Head of caudate nucleus (tissue), 42 donors: ENCODE data around the gene RASEF.
"Not testable (repeated sequence)": the region's sequence is repeated elsewhere in the genome, so short reads cannot be mapped to it uniquely, and the experiment has no call there.

ENCODE experiments used
- DNase-seq, 42 donors: peaks; one replicate each; pipeline versions ENCODE4 v3.0.0 to v3.0.0-alpha.2; 2020 to 2021; ENCODE audit warnings: mixed read lengths in 7 of 42
- intact Hi-C: fragments of 100-400 bp; cut with DNase I; formaldehyde crosslinking; loops from one replicate; pipeline ENCODE4 v1.15.0; 2022

The RASEF gene

DNA sequence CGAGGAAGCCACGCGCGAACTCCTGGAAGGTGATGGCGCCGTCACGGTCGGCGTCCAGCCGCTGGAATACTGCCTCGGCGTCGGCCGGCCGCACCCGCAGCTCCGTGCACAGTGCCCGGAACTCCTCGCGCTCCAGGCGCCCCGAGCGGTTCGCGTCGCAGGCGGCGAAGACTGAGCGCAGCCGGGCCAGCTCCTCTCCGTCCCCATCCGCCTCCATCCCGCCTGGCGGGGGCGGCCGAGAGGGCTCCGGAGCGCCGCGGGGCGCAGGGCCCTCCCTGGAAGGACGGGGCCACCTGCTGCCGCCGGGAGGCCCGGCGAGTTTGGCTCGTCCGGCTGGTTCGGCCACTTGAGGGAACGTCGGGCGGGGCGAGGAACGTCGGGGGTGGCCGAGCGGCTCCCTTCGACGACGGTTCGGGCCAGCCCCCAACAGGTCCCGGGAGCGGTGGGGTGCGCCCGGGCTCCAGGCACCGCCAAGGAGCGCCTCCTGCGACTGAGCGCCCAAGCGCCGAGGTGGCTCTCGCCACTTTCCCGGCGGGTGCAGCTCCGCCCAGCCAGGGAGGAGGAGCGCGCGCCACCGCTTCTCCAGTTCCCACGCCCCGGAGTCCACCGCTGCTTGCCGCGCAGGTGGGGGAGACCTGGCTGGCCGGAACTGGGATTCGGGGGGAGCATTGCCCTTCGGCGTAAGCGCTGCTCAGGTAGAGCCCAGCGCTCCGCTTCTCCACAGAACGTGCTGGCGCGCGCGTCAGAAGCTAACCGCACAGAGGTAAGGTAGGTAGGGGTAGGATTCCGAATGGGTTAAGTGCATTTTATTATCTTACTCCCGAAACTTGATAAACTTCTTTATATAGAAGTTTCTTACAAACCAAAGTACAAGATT is at the start of gene RASEF:
Gene RASEF, minus strand, starts transcription at position 492 of the 877 bp plus-strand sequence. Its CDS starts 275 bp downstream, at position 217.
- intact Hi-C loops = no loop called here
- DNase-seq = peak in 2 of 42 donors; percentile 8 to 28

DNA sequence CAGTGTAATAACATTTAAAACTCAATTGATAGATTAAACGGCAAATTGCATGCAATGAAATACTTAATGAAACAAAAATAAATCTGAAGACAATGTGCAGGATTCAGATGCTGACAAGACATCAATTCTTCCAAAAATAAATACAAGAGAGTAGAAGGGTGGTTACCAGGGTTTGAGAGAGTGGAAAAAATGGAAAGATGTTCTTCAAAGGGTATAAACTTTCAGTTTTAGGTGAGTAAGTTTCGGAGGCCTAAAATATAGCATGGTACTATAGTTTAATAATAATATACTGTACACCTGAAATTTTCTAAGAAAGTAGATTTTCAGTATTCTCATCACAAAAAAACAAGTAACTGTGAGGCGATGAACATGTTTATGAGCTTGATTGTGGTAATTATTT is 48.2 kb upstream of the RASEF start:
- DNase-seq = no peak
- intact Hi-C loops = no loop called here

DNA sequence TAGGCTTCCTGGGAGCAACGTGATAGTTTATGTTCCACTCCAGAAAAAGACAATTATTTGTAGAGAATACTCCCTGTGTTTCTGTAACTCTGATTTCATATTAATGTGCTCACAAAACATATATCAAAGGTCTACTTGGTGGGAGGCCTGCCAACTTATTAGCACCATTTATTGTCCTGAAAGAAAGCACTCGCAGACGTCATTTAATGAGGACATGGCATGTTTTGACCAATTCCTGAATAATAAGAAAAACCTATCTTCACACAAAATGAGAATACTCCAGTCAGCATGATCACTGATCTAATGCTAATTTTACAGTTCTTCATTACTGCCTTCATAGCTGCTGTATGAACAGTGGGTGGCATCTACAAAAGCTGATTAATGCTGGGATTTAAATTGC is 46.4 kb upstream of the RASEF start:
- DNase-seq = no peak
- intact Hi-C loops = no loop called here

DNA sequence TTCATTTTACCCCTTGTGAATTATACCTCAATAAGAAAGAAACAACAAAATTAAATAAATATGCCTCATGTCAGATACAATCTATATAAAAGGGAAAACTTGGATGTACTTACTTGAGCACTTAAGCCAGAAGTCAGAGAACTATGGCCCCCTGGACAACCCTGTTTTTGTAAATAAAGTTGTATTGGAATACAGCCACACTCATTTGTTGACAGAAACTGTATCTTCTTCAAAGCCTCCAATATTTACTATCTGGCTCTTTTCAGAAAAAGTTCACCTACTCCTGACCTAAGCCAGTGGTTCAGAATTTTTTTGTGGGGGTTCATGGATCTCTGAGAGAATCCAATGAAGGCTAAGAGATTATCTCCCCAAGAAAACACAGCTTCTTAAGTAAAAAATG is 45.3 kb upstream of the RASEF start:
- intact Hi-C loops = no loop called here

DNA sequence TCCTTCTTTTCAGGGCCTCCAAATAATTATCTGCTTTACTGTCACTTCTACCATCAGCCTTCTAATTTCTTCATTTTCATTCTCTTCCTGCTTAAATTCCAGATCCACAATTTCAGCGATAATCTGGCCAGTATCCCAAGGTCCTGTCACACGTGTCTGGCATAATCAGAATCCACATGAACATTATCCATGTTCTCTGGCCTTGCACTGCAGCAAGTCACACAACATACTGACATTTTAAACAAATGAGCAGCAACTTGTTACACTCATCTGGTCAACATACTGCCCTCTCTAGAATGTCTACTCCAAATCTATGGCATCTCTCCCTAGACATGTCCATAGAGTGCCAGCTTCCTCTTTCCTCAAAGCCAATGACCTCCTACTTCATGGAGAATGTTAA is 43.8 kb upstream of the RASEF start:
- no peak for DNase-seq
- intact Hi-C loops = no loop called here

More for the DNA sequence above, 45.3 kb upstream of the RASEF start:
- no peak for DNase-seq

DNA sequence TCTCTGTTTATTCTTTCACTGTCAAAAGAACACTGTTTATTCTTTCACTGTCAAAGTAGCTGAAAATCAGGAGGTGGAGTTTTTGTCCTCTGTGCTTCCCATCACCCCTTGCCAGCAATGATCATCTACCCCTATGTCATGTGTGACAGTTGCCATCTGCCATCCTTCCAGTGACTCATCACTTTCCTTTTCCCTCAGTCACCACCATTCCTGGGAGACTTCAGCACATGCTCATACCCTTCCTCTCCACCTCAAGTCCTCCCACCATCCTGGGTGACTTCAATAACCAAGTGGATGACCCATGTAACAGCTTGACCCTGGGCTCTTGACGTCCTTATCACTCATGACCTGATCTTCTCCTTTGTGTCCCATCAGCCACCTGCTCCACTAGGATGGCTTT is 43.3 kb upstream of the RASEF start:
- DNase-seq = no peak
- intact Hi-C loops = no loop called here

DNA sequence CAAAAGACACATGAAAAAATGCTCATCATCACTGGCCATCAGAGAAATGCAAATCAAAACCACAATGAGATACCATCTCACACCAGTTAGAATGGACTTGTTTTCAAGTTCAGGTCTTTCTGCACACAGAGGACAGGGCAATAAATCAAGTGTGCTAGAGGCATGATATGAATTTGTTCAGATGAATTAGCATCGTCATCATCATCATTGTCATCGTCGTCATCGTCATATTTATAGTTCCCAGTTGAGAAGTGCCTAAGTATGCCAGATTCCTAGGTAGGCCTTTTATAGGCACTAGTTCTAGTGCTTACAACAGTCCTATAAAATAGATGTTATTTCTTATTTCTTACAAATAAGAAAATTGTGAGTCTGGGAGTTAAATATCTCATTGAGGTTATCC is 34.7 kb upstream of the RASEF start:
- DNase-seq = no peak
- intact Hi-C loops = no loop called here

DNA sequence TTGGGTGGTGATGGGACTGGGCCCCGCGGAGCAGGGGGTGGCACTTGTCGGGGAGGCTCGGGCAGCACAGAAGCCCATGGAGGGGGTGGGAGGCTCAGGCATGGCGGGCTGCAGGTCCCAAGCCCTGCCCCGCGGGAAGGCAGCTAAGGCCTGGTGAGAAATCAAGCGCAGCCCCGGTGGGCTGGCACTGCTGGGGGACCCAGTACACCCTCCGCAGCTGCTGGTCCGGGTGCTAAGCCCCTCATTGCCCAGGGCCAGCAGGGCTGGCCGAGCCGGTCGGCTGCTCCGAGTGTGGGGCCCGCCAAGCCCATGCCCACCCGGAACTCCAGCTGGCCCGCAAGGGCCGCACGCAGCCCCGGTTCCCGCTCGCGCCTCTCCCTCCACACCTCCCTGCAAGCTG is 30.4 kb upstream of the RASEF start:
- intact Hi-C loops, DNase-seq: not testable (repeated sequence)

DNA sequence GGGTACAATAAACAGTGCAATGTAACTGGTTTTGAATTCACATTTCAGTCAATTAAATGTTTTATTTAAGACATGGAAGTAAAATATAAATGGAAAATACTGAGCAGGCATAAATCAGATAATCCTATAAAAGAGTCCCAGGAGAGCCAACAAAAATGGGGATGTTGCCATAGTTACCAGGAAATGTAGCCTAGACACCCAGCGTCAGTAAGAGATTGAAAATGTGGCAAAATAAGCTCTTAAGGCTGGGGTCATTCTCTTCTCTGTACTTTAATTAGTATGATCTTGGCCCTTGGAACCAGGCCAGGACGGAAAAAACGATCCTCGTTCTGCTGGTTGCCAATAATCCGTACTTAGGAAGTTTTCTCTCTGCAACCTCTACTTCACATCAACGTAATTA is 18.9 kb upstream of the RASEF start:
- intact Hi-C loops = no loop called here
- DNase-seq = no peak

DNA sequence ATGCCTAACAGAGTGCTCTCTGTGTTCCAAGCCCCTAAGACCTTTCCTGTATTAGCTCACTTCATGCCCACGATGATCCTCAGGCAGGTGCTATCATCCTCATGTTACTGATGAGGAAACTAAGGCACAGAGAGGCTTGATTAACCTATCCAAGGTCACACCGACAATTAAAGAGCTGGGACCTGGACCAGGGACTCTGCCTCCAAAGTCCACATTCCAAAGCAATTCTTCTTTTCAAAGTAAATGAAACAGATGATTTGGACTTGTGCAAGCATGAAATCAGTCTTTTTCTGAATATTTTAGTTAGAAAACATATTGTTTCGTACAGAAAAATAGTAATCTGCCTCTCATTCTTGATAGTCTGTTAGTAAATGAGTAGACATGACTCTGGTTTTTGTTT is 18.1 kb upstream of the RASEF start:
- DNase-seq = no peak

DNA sequence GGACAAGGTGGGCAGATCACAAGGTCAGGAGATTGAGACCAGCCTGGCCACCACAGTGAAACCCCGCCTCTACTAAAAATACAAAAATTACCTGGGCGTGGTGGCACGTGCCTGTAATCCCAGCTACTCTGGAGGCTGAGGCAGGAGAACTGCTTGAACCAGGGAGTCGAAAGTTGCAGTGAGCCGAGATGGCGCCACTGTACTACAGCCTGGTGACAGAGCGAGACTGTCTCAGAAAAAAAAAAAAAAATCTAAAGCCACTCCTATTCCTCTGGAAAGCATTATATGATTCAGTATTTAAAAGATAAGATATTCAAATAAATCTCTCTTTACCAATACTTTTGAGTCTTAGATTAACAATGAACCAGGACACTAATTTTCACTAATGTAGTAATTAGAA is 13.0 kb upstream of the RASEF start:
- intact Hi-C loops, DNase-seq: not testable (repeated sequence)

More for the DNA sequence above, 18.1 kb upstream of the RASEF start:
- intact Hi-C loops = no loop called here

DNA sequence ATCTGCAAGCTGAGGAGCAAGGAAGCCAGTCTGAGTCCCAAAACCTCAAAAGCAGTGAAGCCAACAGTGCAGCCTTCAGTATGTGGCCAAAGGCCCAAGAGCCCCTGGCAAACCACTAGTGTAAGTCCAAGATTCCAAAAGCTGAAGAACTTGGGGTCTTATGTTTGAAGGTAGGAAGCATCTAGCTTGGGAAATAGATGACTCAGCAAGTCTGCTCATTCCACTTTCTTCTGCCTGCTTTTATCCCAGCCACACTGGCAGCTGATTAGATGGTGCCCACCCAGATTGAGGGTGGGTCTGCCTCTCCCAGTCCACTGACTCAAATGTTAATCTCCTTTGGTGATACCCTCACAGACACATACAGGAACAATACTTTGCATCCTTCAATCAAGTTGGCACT is 9.6 kb upstream of the RASEF start:
- intact Hi-C loops, DNase-seq: not testable (repeated sequence)

DNA sequence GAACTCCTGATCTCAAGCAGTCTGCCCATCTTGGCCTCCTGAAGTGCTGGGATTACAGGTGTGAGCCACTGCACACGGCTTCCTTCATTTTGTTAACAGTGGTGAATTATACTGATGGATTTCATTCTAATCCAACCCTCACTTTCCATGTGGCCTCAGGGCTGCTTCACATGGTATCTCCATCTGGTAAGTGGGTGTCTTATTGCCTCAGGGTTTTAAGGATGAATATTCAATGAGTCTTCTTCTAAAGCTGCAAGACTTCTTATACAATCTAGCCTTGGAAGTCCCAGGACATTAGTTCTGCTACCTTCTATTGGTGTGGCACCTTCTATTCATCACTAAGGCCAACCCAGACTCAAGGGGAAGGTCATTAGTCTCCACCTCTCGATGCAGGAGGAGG is 8.7 kb upstream of the RASEF start:
- no peak for DNase-seq
- intact Hi-C loops = no loop called here

DNA sequence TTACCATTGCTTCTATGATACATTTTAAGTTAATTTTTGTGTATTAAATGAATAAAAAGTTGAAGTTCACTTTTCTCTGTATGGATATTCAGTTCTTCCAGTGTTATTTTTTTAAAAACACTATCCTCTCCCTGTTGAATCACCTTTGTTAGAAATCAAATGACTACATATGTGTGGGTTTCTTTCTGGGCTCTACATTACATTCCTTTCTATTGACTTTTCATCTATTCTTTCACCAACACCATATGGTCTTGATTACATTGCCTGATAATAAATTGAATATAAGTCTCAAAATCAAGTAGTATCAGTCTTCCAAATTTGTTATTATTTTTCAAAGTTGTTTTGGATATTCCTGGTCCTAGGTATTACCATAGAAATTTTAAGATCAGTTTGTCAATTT is 7.3 kb upstream of the RASEF start:
- intact Hi-C loops = no loop called here
- DNase-seq = no peak

DNA sequence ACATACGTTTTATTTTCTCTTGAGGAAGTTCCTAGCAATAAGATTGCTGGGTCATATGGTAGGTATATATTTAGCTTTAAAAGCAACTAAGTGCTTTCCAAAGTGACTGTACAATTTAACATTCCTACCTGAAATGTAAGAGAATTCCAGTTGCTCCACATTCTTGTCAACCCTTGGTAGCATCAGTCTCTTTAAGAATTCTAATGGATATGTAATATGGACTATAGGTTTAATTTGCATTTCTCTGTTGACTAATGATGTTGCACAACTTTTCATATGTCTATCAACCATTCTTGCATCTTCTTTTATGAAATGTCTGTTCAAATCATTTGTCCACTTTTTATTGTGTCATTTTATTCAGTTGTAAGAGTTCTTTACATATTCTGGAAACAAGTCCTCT is 6.7 kb upstream of the RASEF start:
- intact Hi-C loops = no loop called here

DNA sequence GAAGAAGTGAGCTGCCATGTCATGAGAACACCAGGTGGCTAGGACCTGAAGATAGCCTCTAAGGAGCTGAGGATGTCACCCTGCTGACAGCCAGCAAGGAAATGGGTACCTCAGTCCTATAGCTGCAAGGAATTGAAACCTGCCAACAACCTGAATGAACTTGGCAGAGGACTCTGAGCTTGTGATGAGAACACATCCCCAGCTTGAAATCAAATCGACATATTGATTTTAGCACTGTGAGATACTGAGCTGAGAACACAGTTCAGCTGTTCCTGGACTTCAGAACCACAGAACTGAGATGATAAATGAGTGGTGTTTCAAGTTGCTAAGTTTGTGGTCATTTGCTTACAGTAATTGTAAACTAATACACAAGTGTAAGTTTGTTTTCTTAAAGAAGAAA is 5.5 kb upstream of the RASEF start:
- intact Hi-C loops = no loop called here
- no peak for DNase-seq

More for the DNA sequence above, 6.7 kb upstream of the RASEF start:
- no peak for DNase-seq

DNA sequence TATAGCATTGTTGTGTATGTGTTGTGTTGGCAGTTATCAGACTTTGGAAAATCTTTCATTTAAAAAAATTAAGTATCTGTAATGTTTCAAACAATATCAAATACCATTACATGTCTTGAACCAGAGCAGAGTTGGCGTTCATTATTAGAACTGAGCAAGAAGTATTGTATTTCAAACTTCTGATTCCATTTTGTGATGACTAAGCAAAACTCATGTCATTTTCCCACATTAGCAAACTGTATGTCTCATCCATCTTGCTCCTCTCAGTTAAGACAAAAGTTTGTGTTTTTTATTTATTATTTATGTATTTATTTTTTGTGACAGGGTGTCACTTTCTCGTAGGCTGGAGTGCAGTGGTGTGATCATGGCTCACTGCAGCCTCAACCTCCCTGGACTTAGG is 4.6 kb upstream of the RASEF start:
- intact Hi-C loops = no loop called here
- DNase-seq = no peak

DNA sequence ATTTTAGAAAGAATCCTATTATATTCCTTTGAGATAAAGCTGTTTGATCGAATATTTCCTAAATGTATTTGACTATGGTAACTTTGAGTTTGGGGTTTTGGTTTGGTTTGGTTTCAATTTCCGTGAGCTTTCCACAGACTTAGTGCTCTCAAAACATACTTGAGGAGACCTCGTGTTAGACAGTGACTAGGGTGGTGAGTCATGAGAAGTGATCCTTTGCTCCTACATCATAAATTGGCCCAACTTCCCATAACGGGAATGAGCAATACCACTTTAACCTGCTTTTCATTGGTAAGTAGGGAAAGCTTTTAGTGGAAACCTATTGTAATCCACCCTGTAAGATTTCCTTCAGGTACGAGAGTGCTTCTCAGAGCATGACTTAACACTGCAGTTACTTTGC is 3.8 kb upstream of the RASEF start:
- no peak for DNase-seq
- intact Hi-C loops = no loop called here

DNA sequence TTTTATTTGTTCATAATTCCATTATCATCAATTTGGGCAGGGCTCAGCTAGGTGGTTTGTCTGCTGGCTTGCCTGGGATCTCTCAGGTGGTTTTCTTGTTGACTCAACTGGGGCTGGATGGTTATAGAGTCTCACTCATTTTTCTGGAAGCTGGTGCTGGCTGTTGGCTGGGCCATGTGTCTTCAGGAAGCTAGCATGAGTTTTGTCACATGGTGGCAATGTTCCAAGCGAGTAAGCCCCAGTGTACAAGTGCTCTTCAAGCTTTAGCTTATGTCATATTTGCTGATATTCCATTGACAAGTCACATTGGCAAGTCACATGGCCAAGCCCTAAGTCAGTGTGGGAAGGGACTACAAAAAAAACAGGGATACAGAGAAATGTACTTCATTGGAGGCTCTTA is 2.3 kb upstream of the RASEF start:
- intact Hi-C loops = no loop called here

DNA sequence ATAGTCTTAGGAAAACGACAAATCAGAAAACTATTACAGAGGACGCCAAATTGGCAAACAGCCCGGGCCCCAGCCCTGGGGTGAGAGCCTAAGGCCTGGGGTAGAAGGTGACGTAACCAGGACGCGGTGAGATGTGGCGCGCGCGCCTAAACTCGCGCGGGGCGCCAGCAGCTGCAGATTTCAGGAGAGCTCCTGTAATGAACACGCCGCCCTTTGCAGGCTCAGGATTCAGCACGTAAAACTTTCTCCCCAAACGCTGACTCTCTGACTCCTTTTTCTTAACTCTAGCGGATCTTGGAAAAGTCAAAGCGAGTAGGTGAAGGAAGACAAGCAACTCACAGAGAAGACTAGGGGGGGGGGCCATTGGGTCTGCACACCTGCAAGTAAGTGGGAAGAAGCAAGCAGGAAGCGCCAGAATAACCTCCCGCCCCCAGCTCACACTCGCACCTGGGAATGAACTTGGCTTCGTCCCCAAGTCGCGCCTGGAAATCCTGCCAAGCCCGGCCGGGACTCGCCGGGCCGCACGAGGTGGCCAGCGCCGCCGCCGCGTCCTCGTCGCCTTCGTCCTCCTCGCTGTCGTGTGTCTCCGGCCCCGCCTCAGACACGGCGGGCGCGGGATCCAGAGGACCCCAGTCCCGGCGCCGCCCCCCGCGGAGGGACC is 822 bp downstream of the RASEF start:
- peak in 6 of 42 donors; percentile 7 to 34 (median 18) for DNase-seq
- intact Hi-C loops = no loop called here

More for the DNA sequence above, 2.3 kb upstream of the RASEF start:
- no peak for DNase-seq

DNA sequence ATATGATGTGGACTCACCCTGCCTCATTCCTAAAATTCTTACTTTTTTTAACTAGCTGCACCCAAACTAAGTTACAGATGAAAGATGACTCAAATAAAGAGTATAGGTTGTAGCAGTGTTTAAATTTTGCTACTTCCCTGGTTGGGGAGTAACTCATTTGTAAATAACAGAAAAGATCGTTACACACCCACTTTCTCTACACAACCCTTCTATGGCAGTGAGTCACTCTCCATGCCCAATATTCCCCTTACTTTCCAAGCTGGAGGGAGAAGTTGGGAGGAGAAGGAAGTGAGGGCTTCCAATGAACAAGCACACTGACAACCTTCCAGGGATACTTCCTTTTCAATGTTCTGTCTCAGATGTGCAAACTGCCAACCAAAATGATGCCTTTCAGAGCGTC is 1.9 kb downstream of the RASEF start:
- no peak for DNase-seq
- intact Hi-C loops = no loop called here
